ENCODE data around the gene IL17F. TPM values are rescaled to one million over a fixed set of nuclear protein-coding genes. Genes with fewer than 3 reads are reported as not detected.

IL17F gene
- total RNA-seq, 1 experiment from 2014 or later = not detected

- Histone ChIP-seq H3K4me3 (replicated peaks in 1 of 2; ENCODE audit: low read depth in 1 of 2, low read length in 2 of 2) (no peak overlapping the region), H3K36me3 (ENCODE audit: control insufficient read depth in 1 of 2, insufficient read depth in 2 of 2, low read length in 2 of 2) (no peaks in the 10 kb centered on the region), H3K27me3 (ENCODE audit: insufficient read depth, low read length) (no peaks in the 10 kb centered on the region), H3K4me2 (ENCODE audit: low read length) (no peak overlapping the region), H2AFZ (ENCODE audit: low read depth, low read length, poor library complexity, severe bottlenecking) (no peak overlapping the region), H3K27ac (ENCODE audit: low read depth, low read length) (no peak overlapping the region), H3K79me2 (ENCODE audit: insufficient read depth, low read length) (peaks cover 7% of the 10 kb centered on the region), H3K4me1 (ENCODE audit: control insufficient read depth in 1 of 2, insufficient read depth in 2 of 2, low read length in 2 of 2) (peaks cover 0 to 15% of the 10 kb centered on the region in 2 experiments; a peak in 2 of 4 replicates), H3K9ac (ENCODE audit: low read length) (no peak overlapping the region), H4K20me1 (ENCODE audit: insufficient read depth) (no peaks in the 10 kb centered on the region), H3K9me2 (ENCODE audit: insufficient read depth) (no peaks in the 10 kb centered on the region), H3K9me3 (ENCODE audit: control insufficient read depth in 1 of 2, insufficient read depth in 1 of 2, low read depth in 1 of 2, low read length in 2 of 2) (no peaks in the 10 kb centered on the region)
- BruUV-seq (replicated peaks) = no TSS peak
- DNase-seq (ENCODE audit: low read depth, low spot score) = no peak
- ATAC-seq = no peak
- intact Hi-C loops (cut with micrococcal nuclease) = loop anchor here (10.0 kb wide), 2 partner anchors 226 to 306 kb away; no protein-coding TSS in a partner anchor
- ChIA-PET POLR2A (no interaction called here), CTCF (interaction anchor here (1.0 to 1.1 kb wide), 2 partner anchors 11 to 111 kb away, joined by 3 to 4 read pairs; no protein-coding TSS in a partner anchor), RAD21 (ENCODE audit: low non-redundant PET in 1 of 2, low total read pairs in 2 of 2, uncharacterized antibody in 2 of 2, unreplicated experiment in 2 of 2) (no interaction called here)
- TF ChIP-seq JUND (IDR thresholded peaks at IDR 0.05) = no peak
- no peak for TF ChIP-seq POLR2AphosphoS5 (IDR thresholded peaks at IDR 0.05; ENCODE audit: low read depth, low read length)
- TF ChIP-seq CEBPB (IDR thresholded peaks at IDR 0.05; ENCODE audit: low read depth) = no peak
- TF ChIP-seq ZBTB33 (IDR thresholded peaks at IDR 0.05; ENCODE audit: extremely low read depth, insufficient replicate concordance, low read length) = no peak
- TF ChIP-seq, protein P1, sequence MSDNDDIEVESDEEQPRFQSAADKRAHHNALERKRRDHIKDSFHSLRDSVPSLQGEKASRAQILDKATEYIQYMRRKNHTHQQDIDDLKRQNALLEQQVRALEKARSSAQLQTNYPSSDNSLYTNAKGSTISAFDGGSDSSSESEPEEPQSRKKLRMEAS (IDR thresholded peaks at IDR 0.05) = no peak
- TF ChIP-seq ZFX (IDR thresholded peaks at IDR 0.05) = no peak
- TF ChIP-seq, protein P2, sequence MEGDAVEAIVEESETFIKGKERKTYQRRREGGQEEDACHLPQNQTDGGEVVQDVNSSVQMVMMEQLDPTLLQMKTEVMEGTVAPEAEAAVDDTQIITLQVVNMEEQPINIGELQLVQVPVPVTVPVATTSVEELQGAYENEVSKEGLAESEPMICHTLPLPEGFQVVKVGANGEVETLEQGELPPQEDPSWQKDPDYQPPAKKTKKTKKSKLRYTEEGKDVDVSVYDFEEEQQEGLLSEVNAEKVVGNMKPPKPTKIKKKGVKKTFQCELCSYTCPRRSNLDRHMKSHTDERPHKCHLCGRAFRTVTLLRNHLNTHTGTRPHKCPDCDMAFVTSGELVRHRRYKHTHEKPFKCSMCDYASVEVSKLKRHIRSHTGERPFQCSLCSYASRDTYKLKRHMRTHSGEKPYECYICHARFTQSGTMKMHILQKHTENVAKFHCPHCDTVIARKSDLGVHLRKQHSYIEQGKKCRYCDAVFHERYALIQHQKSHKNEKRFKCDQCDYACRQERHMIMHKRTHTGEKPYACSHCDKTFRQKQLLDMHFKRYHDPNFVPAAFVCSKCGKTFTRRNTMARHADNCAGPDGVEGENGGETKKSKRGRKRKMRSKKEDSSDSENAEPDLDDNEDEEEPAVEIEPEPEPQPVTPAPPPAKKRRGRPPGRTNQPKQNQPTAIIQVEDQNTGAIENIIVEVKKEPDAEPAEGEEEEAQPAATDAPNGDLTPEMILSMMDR (IDR thresholded peaks at IDR 0.05 in 2 of 3, conservative IDR thresholded peaks at IDR 0.05 in 1 of 3; ENCODE audit: borderline replicate concordance in 1 of 3, insufficient read depth in 1 of 3, low read depth in 2 of 3, low read length in 2 of 3) = no peak
- no peak for TF ChIP-seq ZNF274 (IDR thresholded peaks at IDR 0.05; ENCODE audit: low read depth, low read length)
- TF ChIP-seq SRF (IDR thresholded peaks at IDR 0.05; ENCODE audit: low read depth) = no peak
- TF ChIP-seq SIN3A (IDR thresholded peaks at IDR 0.05; ENCODE audit: low read depth) = no peak
- TF ChIP-seq TCF7L2 (IDR thresholded peaks at IDR 0.05; ENCODE audit: borderline replicate concordance, extremely low read depth, insufficient read depth, insufficient read length) = no peak
These were observed 44.5 kb upstream of the IL17F start for GRCh38 chr6:52288841-52289240.
